GM23248 (cell line): Measurements from ENCODE around the gene ADH1C. TPM values are rescaled to one million over a fixed set of nuclear protein-coding genes. Genes with fewer than 3 reads are reported as not detected.

Experiments used
- DNase-seq: peaks from one replicate; pipeline ENCODE4 v3.0.0-alpha.2; 2015
- H2AFZ ChIP-seq: fragments of 200-600 bp; sonication (generic); 2 replicates; pipeline ENCODE4 v1.6.1; 2016; ENCODE audit warnings: antibody characterized with exemption
- H3F3A ChIP-seq: fragments of 200-600 bp; sonication (generic); 2 replicates; pipeline ENCODE4 v1.6.1; 2016; ENCODE audit warnings: mild to moderate bottlenecking, antibody characterized with exemption, mixed run types; ENCODE audit not compliant: insufficient read depth
- H3K27ac ChIP-seq: fragments of 200-600 bp; sonication (generic); 2 replicates; pipeline ENCODE4 v1.5.1; 2016; ENCODE audit warnings: mild to moderate bottlenecking
- H3K27me3 ChIP-seq: fragments of 200-600 bp; sonication (generic); replicated peaks from 2 replicates; pipeline ENCODE4 v1.6.1; 2016; ENCODE audit warnings: mild to moderate bottlenecking; ENCODE audit not compliant: insufficient read depth
- H3K36me3 ChIP-seq: fragments of 200-600 bp; sonication (generic); 2 replicates; pipeline ENCODE4 v1.6.1; 2016; ENCODE audit warnings: low read depth, mild to moderate bottlenecking
- H3K4me1 ChIP-seq: fragments of 200-600 bp; sonication (generic); 2 replicates; pipeline ENCODE4 v1.6.1; 2016; ENCODE audit warnings: mild to moderate bottlenecking; ENCODE audit not compliant: insufficient read depth
- H3K4me2 ChIP-seq: fragments of 200-600 bp; sonication (generic); one replicate; pipeline ENCODE4 v1.6.1; 2016; ENCODE audit warnings: mild to moderate bottlenecking; ENCODE audit not compliant: unreplicated experiment
- H3K4me3 ChIP-seq: fragments of 200-600 bp; sonication (generic); 2 replicates; pipeline ENCODE4 v1.5.1; 2016; ENCODE audit warnings: mild to moderate bottlenecking
- H3K79me2 ChIP-seq: fragments of 200-600 bp; sonication (generic); 2 replicates; pipeline ENCODE4 v1.6.1; 2016; ENCODE audit warnings: mild to moderate bottlenecking; ENCODE audit not compliant: insufficient read depth
- H3K9ac ChIP-seq: fragments of 200-600 bp; sonication (generic); 2 replicates; pipeline ENCODE4 v1.6.1; 2016; ENCODE audit warnings: mild to moderate bottlenecking
- H3K9me2 ChIP-seq: fragments of 200-600 bp; sonication (generic); 2 replicates; pipeline ENCODE4 v1.6.1; 2016; ENCODE audit warnings: mixed run types, mild to moderate bottlenecking, moderate library complexity; ENCODE audit not compliant: insufficient read depth
- H3K9me3 ChIP-seq: fragments of 200-600 bp; sonication (generic); one replicate; pipeline ENCODE4 v1.6.1; 2017; ENCODE audit warnings: low read depth
- H4K20me1 ChIP-seq: fragments of 200-600 bp; sonication (generic); 2 replicates; pipeline ENCODE4 v1.6.0; 2016; ENCODE audit not compliant: insufficient read depth
- EZH2 ChIP-seq: fragments of 200-600 bp; sonication (generic); IDR thresholded peaks from 2 replicates; pipeline ENCODE4 v1.6.1; 2018; ENCODE audit warnings: antibody characterized with exemption, mild to moderate bottlenecking; ENCODE audit not compliant: insufficient read depth, poor library complexity, severe bottlenecking
- EZH2phosphoT487 ChIP-seq: fragments of 200-600 bp; sonication (generic); IDR thresholded peaks from 2 replicates; pipeline ENCODE4 v1.6.1; 2018; ENCODE audit warnings: antibody characterized with exemption, moderate library complexity, mild to moderate bottlenecking, low read depth; ENCODE audit not compliant: insufficient read depth
- WGBS, 2 experiments: methylation state at CpG; one replicate each; pipeline ENCODE4 v1.1.6; 2015 to 2017; ENCODE audit warnings: low lambda C conversion rate in 2 of 2, low coverage in 1 of 2; ENCODE audit errors: missing lambda C conversion rate in 2 of 2; 5-methylcytosine and 5-hydroxymethylcytosine counted together
- in situ Hi-C: fragments of 300-500 bp; cut with MboI; formaldehyde crosslinking; loops from 2 replicates; pipeline ENCODE4 v1.15.0; 2020
- polyA plus RNA-seq: library from polyadenylated mRNA; unstranded; fragments of >200 nt; fragmentation: Nextera tagmentation; extraction: Ambion mirVana; gene quantifications from 2 replicates; pipeline ENCODE4 v1.2.1, GENCODE V29; 2016
- total RNA-seq: library from RNA; depleted of rRNA; stranded (reverse); fragments of >200 nt; shearing (Covaris generic); gene quantifications from 2 replicates; pipeline ENCODE4 v1.2.3, GENCODE V29; 2014; rRNA removed

Gene ADH1C
- total and polyA plus RNA-seq, 2 experiments from 2014 or later = not detected

DNA sequence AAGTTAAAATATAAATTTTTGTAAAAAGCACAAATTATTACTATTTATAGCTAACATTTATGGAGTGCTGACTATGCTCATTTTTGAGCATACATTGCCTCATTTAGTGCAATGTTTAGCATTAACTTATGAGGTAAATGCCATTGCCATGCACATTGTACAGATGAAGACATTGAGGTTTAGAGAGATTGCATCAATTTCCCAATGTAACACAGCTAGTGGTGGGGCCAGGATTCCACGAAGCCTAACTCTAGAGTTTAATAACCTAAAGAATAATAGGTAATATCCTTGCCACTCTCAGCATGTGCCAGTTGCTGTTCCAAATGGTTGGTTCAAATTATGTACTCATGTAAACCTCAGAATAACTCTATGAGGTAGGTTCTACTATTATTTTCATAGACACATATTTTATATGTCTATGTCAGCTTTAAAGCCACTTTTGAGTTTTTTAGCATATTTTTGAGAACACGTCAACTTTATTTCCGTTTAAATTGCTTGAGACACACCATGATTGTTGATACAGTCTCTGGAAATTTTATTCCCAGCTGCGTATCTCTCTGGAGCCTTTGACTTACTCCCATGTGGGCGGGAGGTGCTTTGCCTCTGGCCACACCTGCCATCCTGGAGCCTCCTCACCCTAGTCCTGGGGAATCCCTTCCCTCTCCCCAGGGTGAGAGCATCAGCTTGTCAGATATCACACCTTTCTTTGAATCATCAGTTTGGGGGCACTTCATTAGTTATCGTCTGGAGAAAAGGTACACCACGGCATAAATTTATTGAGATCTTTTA, 51.0 kb downstream of the ADH1C start:
- no peak overlapping the region for H2AFZ ChIP-seq
- H3K27me3 ChIP-seq = no peaks in the 10 kb centered on the region
- H3K4me3 ChIP-seq = 0 out of 2 replicates have a peak overlapping the region, but pooled peaks have one; percentile 15
- in situ Hi-C loops = no loop called here
- H3K9ac ChIP-seq = no peak overlapping the region
- 69 to 73% methylated on average over 7 of the region's 7 CpGs for WGBS, 2 experiments
- no peak for TF ChIP-seq EZH2phosphoT487
- no peak for TF ChIP-seq EZH2
- peak overlapping the region; percentile 40 for H3K27ac ChIP-seq
- no peaks in the 10 kb centered on the region for H3K9me3 ChIP-seq
- peaks cover 17% of the 10 kb centered on the region for H3K4me1 ChIP-seq
- H3K9me2 ChIP-seq = no peaks in the 10 kb centered on the region
- H3K36me3 ChIP-seq = no peaks in the 10 kb centered on the region
- peak; percentile 38 for DNase-seq
- no peaks in the 10 kb centered on the region for H4K20me1 ChIP-seq
- peak overlapping the region; percentile 27 for H3K4me2 ChIP-seq
- no peaks in the 10 kb centered on the region for H3K79me2 ChIP-seq
- peaks cover 18% of the 10 kb centered on the region for H3F3A ChIP-seq

DNA sequence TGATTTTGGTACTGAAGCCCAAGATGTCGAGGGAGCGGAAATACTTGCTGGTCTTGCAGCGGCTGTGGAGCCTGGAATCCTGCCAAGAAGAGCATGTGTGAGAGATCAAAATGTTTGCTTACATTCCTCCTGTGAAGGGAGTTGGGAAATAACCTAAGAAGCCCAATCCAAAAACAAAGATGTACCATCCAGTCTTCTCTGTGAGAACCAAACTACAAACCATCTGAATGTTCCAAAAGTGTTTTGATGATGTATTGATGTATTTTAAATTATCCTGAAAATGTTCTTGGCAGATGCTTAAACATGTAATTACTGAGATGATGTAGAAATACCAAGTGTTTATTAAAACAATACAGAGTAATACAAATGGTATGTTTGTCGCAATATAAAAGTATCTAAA, 51.6 kb downstream of the ADH1C start:
- no peaks in the 10 kb centered on the region for H3K9me3 ChIP-seq
- no peaks in the 10 kb centered on the region for H4K20me1 ChIP-seq
- no peaks in the 10 kb centered on the region for H3K9me2 ChIP-seq
- DNase-seq = peak; percentile 91
- H3K27ac ChIP-seq = peak overlapping the region; percentile 40
- no peaks in the 10 kb centered on the region for H3K79me2 ChIP-seq
- no peaks in the 10 kb centered on the region for H3K27me3 ChIP-seq
- peaks cover 18% of the 10 kb centered on the region for H3F3A ChIP-seq
- 0 out of 2 replicates have a peak overlapping the region, but pooled peaks have one; percentile 15 for H3K4me3 ChIP-seq
- 3 to 6% methylated on average over 4 of the region's 4 CpGs for WGBS, 2 experiments
- no peak overlapping the region for H3K9ac ChIP-seq
- H3K4me1 ChIP-seq = peaks cover 17% of the 10 kb centered on the region
- TF ChIP-seq EZH2 (no peak), EZH2phosphoT487 (0 out of 2 replicates have a peak, but pooled peaks have one; percentile 62)
- no peaks in the 10 kb centered on the region for H3K36me3 ChIP-seq
- in situ Hi-C loops = no loop called here
- 0 out of 2 replicates have a peak overlapping the region, but pooled peaks have one; percentile 8 for H2AFZ ChIP-seq
- peak overlapping the region; percentile 27 for H3K4me2 ChIP-seq

DNA sequence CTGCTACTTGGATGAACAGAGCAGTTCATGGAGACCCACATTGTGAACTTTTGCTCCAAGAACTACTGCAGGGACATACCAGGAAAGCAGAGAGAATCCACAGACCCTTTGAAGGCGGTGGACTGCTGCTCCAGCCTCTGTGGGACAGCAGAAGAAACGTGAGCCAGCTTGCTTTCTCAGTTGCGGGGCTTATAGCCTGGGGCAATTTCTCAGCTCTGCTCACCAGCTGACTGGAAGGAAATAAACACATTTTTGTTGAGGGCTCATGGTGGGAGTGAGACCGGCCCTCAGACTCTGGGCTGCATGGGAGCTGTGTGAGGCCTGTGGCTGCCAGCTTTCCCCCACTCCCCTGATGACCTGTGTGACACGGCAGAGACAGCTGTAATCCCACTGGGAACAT, 59.2 kb downstream of the ADH1C start:
- Histone ChIP-seq H2AFZ (no peak overlapping the region), H3K9ac (no peak overlapping the region), H4K20me1 (no peaks in the 10 kb centered on the region), H3K79me2 (no peaks in the 10 kb centered on the region), H3K4me2 (no peak overlapping the region), H3F3A (no peaks in the 10 kb centered on the region), H3K9me3 (no peaks in the 10 kb centered on the region), H3K4me3 (no peak overlapping the region), H3K36me3 (no peaks in the 10 kb centered on the region), H3K27ac (no peak overlapping the region), H3K4me1 (no peaks in the 10 kb centered on the region), H3K9me2 (no peaks in the 10 kb centered on the region), H3K27me3 (no peaks in the 10 kb centered on the region)
- WGBS, 2 experiments = 58 to 70% methylated on average over 5 of the region's 5 CpGs
- in situ Hi-C loops = no loop called here
- TF ChIP-seq EZH2 (no peak), EZH2phosphoT487 (no peak)
- DNase-seq = no peak

DNA sequence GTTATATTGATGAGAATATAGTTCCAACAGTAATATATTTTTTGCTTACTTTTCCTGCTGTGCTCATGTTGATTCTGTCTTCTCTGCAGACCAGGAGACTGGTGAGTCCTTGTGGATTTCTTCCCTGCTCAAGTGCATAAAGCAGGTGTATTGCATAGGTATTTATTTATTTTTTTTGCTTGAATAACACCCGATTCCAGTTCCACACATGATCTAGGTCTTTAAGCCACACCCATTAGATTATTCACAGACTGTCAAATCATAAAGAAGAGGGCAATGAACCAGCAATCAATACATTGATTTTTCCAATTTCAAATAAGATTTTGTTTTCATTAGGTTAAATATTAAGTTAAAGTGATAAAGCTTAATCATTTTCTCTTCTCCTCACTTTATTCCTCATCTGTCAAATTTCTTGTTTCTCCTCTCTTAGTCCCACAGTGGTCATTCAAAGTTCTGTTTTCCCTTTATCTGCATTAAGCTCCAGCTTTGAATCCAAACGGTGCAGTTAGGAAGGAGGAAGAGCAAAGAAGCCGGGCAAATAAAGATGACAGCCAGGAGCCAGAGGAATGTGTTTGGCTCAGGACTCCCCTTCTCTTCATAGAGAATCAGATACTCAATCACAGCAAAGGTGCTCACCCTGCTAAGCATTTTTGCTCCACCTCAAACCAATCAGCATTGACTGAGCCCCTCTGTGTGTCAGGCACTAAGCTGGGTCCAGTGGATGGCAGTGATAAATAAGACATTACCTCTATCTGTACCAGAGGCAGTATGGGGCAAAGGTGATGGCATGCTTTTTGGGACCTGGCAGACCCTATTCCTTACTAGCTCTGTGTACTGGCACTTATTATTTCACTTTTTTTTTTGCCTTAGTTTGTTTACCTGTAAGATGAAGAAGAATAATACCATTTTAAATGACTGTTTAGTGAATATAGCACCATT, 61.4 kb downstream of the ADH1C start, which contains the start of gene ADH1A:
ADH1A (minus strand) TSS at position 138 of the 939 bp plus-strand sequence; CDS start at position 67, 71 bp downstream.
- H3K4me2 ChIP-seq = no peak within 1 kb of the TSS
- no peak within 1 kb of the TSS for H3K27ac ChIP-seq
- H3F3A ChIP-seq = no peaks in the 10 kb centered on the region
- H3K4me1 ChIP-seq = no peaks in the 10 kb centered on the region
- H3K27me3 ChIP-seq = no peaks in the 10 kb centered on the region
- no peak for TF ChIP-seq EZH2
- no peak for TF ChIP-seq EZH2phosphoT487
- no peaks in the 10 kb centered on the region for H4K20me1 ChIP-seq
- H3K79me2 ChIP-seq = no peaks in the 10 kb centered on the region
- WGBS, 2 experiments = 59 to 65% methylated on average over 3 of the region's 3 CpGs
- in situ Hi-C loops = no loop called here
- no peak within 1 kb of the TSS for H3K9ac ChIP-seq
- H3K4me3 ChIP-seq = no peak within 1 kb of the TSS
- no peak for DNase-seq
- H3K36me3 ChIP-seq = no peaks in the 10 kb centered on the region
- H2AFZ ChIP-seq = no peak within 1 kb of the TSS
- H3K9me2 ChIP-seq = no peaks in the 10 kb centered on the region
- H3K9me3 ChIP-seq = no peaks in the 10 kb centered on the region

Other genes with a start within 250 kb of the ADH1C start
- gene ADH4, start 208.4 kb downstream of the ADH1C start, total RNA-seq = not detected in 2 replicates
- not detected in 2 replicates for gene ADH4, start 208.4 kb downstream of the ADH1C start, polyA plus RNA-seq
- not detected in 2 replicates for gene ADH6, start 133.5 kb downstream of the ADH1C start, total RNA-seq
- not detected in 2 replicates for gene ADH6, start 133.5 kb downstream of the ADH1C start, polyA plus RNA-seq
- gene ADH1A, start 61.8 kb downstream of the ADH1C start, total RNA-seq = not detected in 2 replicates
- not detected in 2 replicates for gene ADH1A, start 61.8 kb downstream of the ADH1C start, polyA plus RNA-seq
- gene ADH1B, start 31.3 kb downstream of the ADH1C start, total RNA-seq = not detected in 2 replicates
- gene ADH1B, start 31.3 kb downstream of the ADH1C start, polyA plus RNA-seq = 0.15 TPM in 1 of 2 replicates, not detected in the other
- gene ADH7, start 82.6 kb upstream of the ADH1C start, total RNA-seq = not detected in 2 replicates
- not detected in 2 replicates for gene ADH7, start 82.6 kb upstream of the ADH1C start, polyA plus RNA-seq
- not detected in 2 replicates for gene C4orf17, start 158.3 kb upstream of the ADH1C start, total RNA-seq
- gene C4orf17, start 158.3 kb upstream of the ADH1C start, polyA plus RNA-seq = not detected in 2 replicates
- 1.6 and 5.3 TPM in 2 replicates for gene TRMT10A, start 211.3 kb upstream of the ADH1C start, total RNA-seq
- 3.8 and 6.3 TPM in 2 replicates for gene TRMT10A, start 211.3 kb upstream of the ADH1C start, polyA plus RNA-seq
- gene MTTP, start 222.1 kb upstream of the ADH1C start, total RNA-seq = not detected in 2 replicates
- not detected in 2 replicates for gene MTTP, start 222.1 kb upstream of the ADH1C start, polyA plus RNA-seq